ENCODE data around the gene GDF11.

GRCh38 chr12:55724226-55724939 is 18.5 kb upstream of the GDF11 start:
- TF ChIP-seq, protein P1, sequence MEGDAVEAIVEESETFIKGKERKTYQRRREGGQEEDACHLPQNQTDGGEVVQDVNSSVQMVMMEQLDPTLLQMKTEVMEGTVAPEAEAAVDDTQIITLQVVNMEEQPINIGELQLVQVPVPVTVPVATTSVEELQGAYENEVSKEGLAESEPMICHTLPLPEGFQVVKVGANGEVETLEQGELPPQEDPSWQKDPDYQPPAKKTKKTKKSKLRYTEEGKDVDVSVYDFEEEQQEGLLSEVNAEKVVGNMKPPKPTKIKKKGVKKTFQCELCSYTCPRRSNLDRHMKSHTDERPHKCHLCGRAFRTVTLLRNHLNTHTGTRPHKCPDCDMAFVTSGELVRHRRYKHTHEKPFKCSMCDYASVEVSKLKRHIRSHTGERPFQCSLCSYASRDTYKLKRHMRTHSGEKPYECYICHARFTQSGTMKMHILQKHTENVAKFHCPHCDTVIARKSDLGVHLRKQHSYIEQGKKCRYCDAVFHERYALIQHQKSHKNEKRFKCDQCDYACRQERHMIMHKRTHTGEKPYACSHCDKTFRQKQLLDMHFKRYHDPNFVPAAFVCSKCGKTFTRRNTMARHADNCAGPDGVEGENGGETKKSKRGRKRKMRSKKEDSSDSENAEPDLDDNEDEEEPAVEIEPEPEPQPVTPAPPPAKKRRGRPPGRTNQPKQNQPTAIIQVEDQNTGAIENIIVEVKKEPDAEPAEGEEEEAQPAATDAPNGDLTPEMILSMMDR (IDR thresholded peaks at IDR 0.05; ENCODE audit: low read depth, low read length) = peak; percentile 88
- no peak for TF ChIP-seq POLR2A (IDR thresholded peaks at IDR 0.05; ENCODE audit: extremely low read depth, insufficient read length)
- TF ChIP-seq MYC (IDR thresholded peaks at IDR 0.05; ENCODE audit: low read depth, low read length) = no peak

All from NB4 (cell line).